Stimulated activated naive CD8-positive, alpha-beta T cell treated with anti-CD3 and anti-CD28 coated beads, Interleukin-15, amount 100 ng/mL, for 72 hours (primary cell): Measurements from ENCODE around the gene AKR1B15.
"Not testable (repeated sequence)": the region's sequence is repeated elsewhere in the genome, so short reads cannot be mapped to it uniquely, and the experiment has no call there.

Experiments used
- ATAC-seq: fragments of 150-1000 bp; cut with Tn5 transposase; 2 replicates; pipeline ENCODE4 v1.10.0; 2021; ENCODE audit warnings: mild to moderate bottlenecking, moderate library complexity
- DNase-seq, 2 donors: peaks; one replicate each; pipeline ENCODE4 v3.0.0; 2021 to 2022
- H3K27ac Mint-ChIP-seq, 2 donors: one replicate each; pipeline ENCODE4 v1.8.0; 2022; ENCODE audit warnings: mild to moderate bottlenecking in 2 of 2, mixed read lengths in 2 of 2, moderate library complexity in 2 of 2
- H3K27me3 Mint-ChIP-seq: one replicate; pipeline ENCODE4 v1.8.0; 2022; ENCODE audit warnings: mixed read lengths
- H3K4me1 Mint-ChIP-seq: one replicate; pipeline ENCODE4 v1.8.0; 2022; ENCODE audit warnings: mild to moderate bottlenecking, mixed read lengths
- H3K4me3 Mint-ChIP-seq, 2 donors: one replicate each; pipeline ENCODE4 v1.8.0; 2022; ENCODE audit warnings: mild to moderate bottlenecking in 2 of 2, mixed read lengths in 2 of 2, moderate library complexity in 1 of 2
- H3K9me3 Mint-ChIP-seq, 2 donors: one replicate each; pipeline ENCODE4 v1.8.0; 2022; ENCODE audit warnings: mixed read lengths in 2 of 2

Gene AKR1B15

DNA sequence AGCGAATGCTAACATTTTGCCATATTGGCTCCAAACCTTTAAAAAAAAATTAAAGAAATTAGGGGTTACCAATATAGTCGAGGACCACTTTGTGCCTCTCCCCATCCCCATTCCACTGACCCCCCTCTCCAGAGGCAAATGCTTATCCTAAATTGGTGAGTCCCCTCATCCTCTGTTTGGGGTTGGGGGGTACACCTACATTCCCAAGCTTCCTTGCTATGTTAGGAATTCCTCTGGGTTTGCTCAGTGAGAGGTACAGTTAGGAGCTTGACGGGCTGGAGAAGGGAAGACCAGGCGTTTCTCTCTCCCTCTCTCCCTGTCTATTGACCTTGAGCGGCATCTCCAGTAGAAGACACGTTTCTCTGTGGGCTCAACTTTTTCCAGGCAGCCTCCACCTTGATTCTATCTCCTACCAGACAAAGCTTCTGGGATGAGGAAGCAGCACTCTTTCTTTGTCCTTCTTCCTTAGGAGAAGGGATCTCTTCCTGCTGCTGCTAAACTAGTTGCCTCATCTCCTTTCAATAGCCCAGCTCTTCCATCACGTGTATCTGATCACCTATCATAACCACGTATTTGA, 6.6 kb upstream of the AKR1B15 start:
- no peaks in the 10 kb centered on the region for H3K9me3 Mint-ChIP-seq
- no peak overlapping the region for H3K4me3 Mint-ChIP-seq
- no peak for ATAC-seq
- no peak for DNase-seq
- H3K27ac Mint-ChIP-seq: no peak overlapping the region
- peaks cover 34% of the 10 kb centered on the region for H3K27me3 Mint-ChIP-seq
- H3K4me1 Mint-ChIP-seq: no peaks in the 10 kb centered on the region

DNA sequence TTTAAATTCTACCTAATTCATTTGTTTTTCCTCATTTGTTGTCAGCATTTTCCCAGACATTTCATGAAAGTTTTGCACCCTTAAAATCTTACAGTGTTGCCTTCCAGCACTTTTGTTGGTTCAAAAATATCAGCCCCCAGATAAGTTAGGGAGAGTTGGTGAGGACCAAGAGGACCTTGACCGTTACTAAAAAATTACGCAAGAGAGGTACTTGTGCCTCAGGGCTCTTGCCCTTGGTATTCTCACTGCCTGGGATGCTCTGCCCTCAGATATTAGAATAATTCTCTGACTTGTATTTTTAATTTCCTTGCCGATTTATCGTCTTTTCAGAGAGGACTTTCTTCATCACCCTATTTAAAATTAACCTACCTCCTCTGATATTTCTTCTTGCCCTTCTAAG, 3.5 kb upstream of the AKR1B15 start:
- ATAC-seq (no peak), DNase-seq (no peak)
- Mint-ChIP-seq H3K4me3 (no peak overlapping the region), H3K27ac (no peak overlapping the region), H3K9me3 (no peaks in the 10 kb centered on the region), H3K27me3 (peaks cover 42% of the 10 kb centered on the region), H3K4me1 (no peaks in the 10 kb centered on the region)

DNA sequence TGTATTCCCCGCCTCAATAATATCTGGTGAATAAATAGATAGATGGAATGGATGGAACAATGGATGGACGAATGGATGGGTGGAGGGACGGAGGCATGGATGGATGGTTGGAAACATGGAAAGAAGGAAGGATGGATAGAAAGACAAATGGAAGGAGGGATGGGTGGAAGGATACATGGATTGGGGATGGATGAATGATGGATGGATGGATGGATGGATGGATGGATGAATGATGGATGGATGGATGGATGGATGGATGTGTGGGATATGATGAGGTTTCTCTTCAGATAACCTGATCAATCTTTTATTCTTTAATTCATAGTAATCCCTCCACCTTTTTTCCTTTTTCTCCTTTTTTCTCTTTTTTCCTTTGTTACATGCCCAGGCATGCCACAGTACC, 3.0 kb upstream of the AKR1B15 start:
- H3K27ac Mint-ChIP-seq: peak overlapping the region in 1 of 2 donors; percentile 50
- DNase-seq (no peak), ATAC-seq (no peak)
- H3K27me3 Mint-ChIP-seq: peaks cover 40% of the 10 kb centered on the region
- H3K4me1 Mint-ChIP-seq: no peaks in the 10 kb centered on the region
- H3K4me3 Mint-ChIP-seq: no peak overlapping the region
- no peaks in the 10 kb centered on the region for H3K9me3 Mint-ChIP-seq

DNA sequence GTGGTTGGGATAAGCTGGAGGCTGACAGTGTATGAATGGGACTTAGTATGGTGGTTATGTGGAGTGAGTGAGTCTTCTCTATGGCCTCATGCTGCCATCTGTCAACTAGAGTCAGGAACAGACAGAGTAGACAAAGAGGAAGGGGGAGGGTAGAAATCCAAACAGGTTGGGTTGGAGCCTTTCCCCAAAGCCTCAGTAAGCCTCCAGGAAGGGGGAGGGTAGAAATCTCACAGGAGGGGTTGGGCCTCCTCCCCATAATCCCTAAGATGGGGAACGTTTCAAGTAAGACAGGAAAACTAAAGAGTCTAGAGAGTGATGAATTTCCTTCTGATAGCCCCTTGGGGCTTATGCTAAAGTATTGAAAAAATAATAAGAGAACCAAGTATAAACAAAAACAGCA, 2.0 kb upstream of the AKR1B15 start:
- Mint-ChIP-seq H3K27ac (no peak overlapping the region), H3K9me3 (no peaks in the 10 kb centered on the region), H3K4me3 (no peak overlapping the region), H3K4me1 (no peaks in the 10 kb centered on the region), H3K27me3 (peaks cover 42% of the 10 kb centered on the region)
- ATAC-seq (no peak), DNase-seq (no peak)

- DNase-seq: peak; percentile 22 to 57
- Mint-ChIP-seq H3K9me3 (no peaks in the 10 kb centered on the region), H3K4me3 (peak overlapping the region in 1 of 2 donors; percentile 38), H3K4me1 (no peaks in the 10 kb centered on the region), H3K27ac (no peak overlapping the region), H3K27me3 (peaks cover 43% of the 10 kb centered on the region)
- peak; percentile 78 for ATAC-seq
These were observed 1.4 kb upstream of the AKR1B15 start for GRCh38 chr7:134547397-134548054.

- ATAC-seq (no peak), DNase-seq (no peak)
- Mint-ChIP-seq H3K9me3 (no peaks in the 10 kb centered on the region), H3K27me3 (peaks cover 33% of the 10 kb centered on the region), H3K4me3 (no peak overlapping the region), H3K4me1 (no peaks in the 10 kb centered on the region), H3K27ac (peak overlapping the region in 1 of 2 donors; percentile 13)
These were observed 456 bp downstream of the AKR1B15 start for GRCh38 chr7:134549366-134549765.

- no peak for ATAC-seq
- DNase-seq: no peak
- H3K4me1 Mint-ChIP-seq: no peaks in the 10 kb centered on the region
- H3K4me3 Mint-ChIP-seq: no peak overlapping the region
- H3K27me3 Mint-ChIP-seq: peaks cover 25% of the 10 kb centered on the region
- H3K9me3 Mint-ChIP-seq: no peaks in the 10 kb centered on the region
- H3K27ac Mint-ChIP-seq: no peak overlapping the region
These were observed 3.2 kb downstream of the AKR1B15 start for GRCh38 chr7:134552105-134552504.

- no peaks in the 10 kb centered on the region for H3K4me1 Mint-ChIP-seq
- no peak overlapping the region for H3K4me3 Mint-ChIP-seq
- no peak for DNase-seq
- H3K9me3 Mint-ChIP-seq: no peaks in the 10 kb centered on the region
- peaks cover 22% of the 10 kb centered on the region for H3K27me3 Mint-ChIP-seq
- ATAC-seq: no peak
- no peak overlapping the region for H3K27ac Mint-ChIP-seq
These were observed 5.1 kb downstream of the AKR1B15 start for GRCh38 chr7:134553976-134554375.

- DNase-seq (no peak), ATAC-seq (no peak)
- H3K4me3 Mint-ChIP-seq: no peak overlapping the region
- no peaks in the 10 kb centered on the region for H3K4me1 Mint-ChIP-seq
- H3K9me3 Mint-ChIP-seq: no peaks in the 10 kb centered on the region
- no peak overlapping the region for H3K27ac Mint-ChIP-seq
- peaks cover 17% of the 10 kb centered on the region for H3K27me3 Mint-ChIP-seq
These were observed 5.6 kb downstream of the AKR1B15 start for GRCh38 chr7:134554417-134554966.

DNA sequence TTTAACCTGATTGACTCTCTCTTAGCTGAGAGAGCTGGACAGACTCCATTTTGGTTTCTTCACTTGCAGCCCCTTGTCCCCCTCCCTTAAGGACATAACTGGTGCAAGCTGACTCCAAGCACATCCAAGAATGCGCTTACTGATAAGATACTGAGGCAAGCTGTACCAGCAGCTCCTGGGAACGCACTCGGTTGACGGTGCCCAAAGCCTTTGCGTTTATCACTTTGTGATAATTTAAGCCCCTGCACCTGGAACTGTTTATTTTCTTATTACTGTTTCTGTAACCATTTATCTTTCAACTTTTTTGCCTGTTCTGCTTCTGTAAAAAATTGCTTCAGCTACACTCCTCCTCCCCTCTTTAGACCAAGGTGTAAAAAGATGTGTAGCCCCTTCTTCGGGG, 8.5 kb downstream of the AKR1B15 start:
- DNase-seq: no peak
- Mint-ChIP-seq H3K27me3 (peaks cover 2% of the 10 kb centered on the region), H3K9me3 (peaks cover under 1 to 8% of the 10 kb centered on the region in 2 donors), H3K4me1 (peaks cover 6% of the 10 kb centered on the region), H3K27ac (no peak overlapping the region), H3K4me3 (no peak overlapping the region)
- no peak for ATAC-seq

GRCh38 chr7:134558370-134558769, 9.5 kb downstream of the AKR1B15 start:
- no peak for DNase-seq
- Mint-ChIP-seq H3K27me3 (no peaks in the 10 kb centered on the region), H3K4me1 (peaks cover 6% of the 10 kb centered on the region), H3K27ac (no peak overlapping the region), H3K9me3 (peaks cover 7 to 17% of the 10 kb centered on the region in 2 donors), H3K4me3 (no peak overlapping the region)
- ATAC-seq: no peak

DNA sequence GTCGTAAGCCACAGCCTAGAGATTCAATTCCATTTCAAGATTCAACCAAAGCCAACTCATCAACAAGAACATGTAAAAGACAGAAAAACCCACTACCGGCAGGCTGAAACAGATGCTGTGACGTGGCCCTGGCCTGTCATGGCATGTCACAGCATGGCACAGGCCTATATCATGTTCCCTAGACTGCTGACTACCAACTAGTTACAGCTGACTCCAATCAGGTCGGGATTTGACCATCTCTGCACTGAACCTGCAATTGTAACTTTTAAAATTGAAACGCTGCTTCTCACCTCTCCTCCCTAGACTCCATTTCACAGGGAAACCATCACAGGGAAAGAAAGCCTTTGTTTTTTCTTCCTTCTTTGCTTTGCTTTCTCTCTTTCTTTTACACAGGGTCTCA, 12.7 kb downstream of the AKR1B15 start:
- not testable (repeated sequence) for DNase-seq, H3K27ac Mint-ChIP-seq, H3K4me1 Mint-ChIP-seq, H3K27me3 Mint-ChIP-seq
- Mint-ChIP-seq H3K4me3 (peak overlapping the region; percentile 11 to 29), H3K9me3 (peaks cover 7 to 24% of the 10 kb centered on the region in 2 donors)
- peak; percentile 28 for ATAC-seq

DNA sequence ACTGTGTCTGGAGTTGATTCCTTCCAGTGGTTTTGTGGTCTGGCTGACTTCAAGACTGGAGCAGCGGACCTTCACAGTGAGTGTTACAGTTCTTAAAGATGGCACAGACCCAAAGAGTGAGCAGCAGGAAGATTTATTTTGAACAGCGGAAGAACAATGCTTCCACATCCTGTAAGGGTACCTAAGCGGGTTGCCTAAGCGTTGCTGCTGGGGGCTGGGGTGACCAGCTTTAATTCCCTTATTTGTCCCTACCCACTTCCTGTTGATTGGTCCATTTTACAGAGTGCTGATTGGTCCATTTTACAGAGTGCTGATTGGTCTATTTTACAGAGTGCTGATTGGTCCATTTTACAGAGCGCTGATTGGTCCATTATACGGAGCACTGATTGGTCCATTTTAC, 13.2 kb downstream of the AKR1B15 start:
- Mint-ChIP-seq H3K4me3 (peak overlapping the region; percentile 11 to 29), H3K27ac (no peak overlapping the region), H3K27me3 (no peaks in the 10 kb centered on the region), H3K4me1 (peaks cover 6% of the 10 kb centered on the region), H3K9me3 (peaks cover 7 to 24% of the 10 kb centered on the region in 2 donors)
- peak in 1 of 2 donors; percentile 32 for DNase-seq
- ATAC-seq: peak; percentile 88

DNA sequence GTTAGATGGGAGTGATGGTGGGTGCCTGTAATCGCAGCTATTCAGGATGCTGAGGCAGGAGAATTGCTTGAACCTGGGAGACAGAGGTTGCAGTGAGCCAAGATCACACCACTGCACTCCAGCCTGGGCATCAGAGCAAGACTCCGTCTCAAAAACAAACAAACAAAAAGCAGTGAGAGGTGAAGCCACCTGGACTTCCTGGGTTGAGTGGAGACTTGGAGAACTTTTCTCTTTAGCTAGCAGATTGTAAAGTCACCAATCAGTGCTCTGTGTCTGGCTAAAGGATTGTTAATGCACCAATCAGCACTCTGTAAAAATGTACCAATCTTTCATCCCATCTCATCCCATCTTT, 14.5 kb downstream of the AKR1B15 start:
- not testable (repeated sequence) for H3K27ac Mint-ChIP-seq, ATAC-seq, DNase-seq, H3K4me3 Mint-ChIP-seq, H3K27me3 Mint-ChIP-seq, H3K4me1 Mint-ChIP-seq
- peaks cover 7 to 24% of the 10 kb centered on the region in 2 donors for H3K9me3 Mint-ChIP-seq

DNA sequence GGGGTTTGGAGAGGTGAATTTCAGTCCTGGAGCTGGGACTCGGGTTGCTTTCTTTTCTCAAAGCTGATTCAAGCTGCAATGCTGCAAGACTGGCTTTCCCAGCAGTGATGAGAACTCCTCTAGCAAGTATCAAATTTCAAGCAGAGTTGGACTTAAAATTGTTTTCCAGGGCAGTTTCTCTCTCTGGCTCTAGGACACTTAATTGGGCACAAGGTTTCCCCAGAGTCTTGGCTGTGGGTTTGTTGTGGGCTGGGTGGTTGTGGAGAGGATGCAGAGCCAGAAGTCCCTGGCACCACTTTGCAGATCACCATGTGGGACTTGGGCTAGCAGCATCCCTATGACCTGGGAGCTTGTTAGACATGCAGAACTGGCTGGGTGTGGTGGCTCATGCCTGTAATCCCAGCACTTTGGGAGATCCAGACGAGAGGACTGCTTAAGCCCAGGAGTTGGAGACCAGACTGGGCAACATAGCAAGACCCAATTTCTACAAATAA, 16.8 kb downstream of the AKR1B15 start:
- no peak for ATAC-seq
- Mint-ChIP-seq H3K27ac (no peak overlapping the region), H3K9me3 (peaks cover 11 to 24% of the 10 kb centered on the region in 2 donors), H3K27me3 (no peaks in the 10 kb centered on the region), H3K4me1 (peaks cover 6% of the 10 kb centered on the region), H3K4me3 (no peak overlapping the region)
- DNase-seq: no peak

- no peak overlapping the region for H3K27ac Mint-ChIP-seq
- peaks cover 11 to 16% of the 10 kb centered on the region in 2 donors for H3K9me3 Mint-ChIP-seq
- no peak for DNase-seq
- H3K27me3 Mint-ChIP-seq: no peaks in the 10 kb centered on the region
- H3K4me1 Mint-ChIP-seq: no peaks in the 10 kb centered on the region
- no peak for ATAC-seq
- H3K4me3 Mint-ChIP-seq: no peak overlapping the region
These were observed 18.5 kb downstream of the AKR1B15 start for GRCh38 chr7:134567368-134567767.
